Activated T-cell treated with anti-CD3 and anti-CD28 coated beads, Interleukin-2, amount 50 U/mL, for 24 hours (primary cell): ENCODE results near the gene RBBP9.

Experiments
- DNase-seq: peaks from one replicate; pipeline ENCODE4 v3.0.0-alpha.2; 2020
- H3K27ac Mint-ChIP-seq: 2 replicates; pipeline ENCODE4 v1.8.0; 2020; ENCODE audit warnings: mild to moderate bottlenecking, mixed read lengths
- H3K27me3 Mint-ChIP-seq: 2 replicates; pipeline ENCODE4 v1.8.0; 2020; ENCODE audit warnings: mixed read lengths
- H3K36me3 Mint-ChIP-seq: 2 replicates; pipeline ENCODE4 v1.8.0; 2020; ENCODE audit warnings: low read depth, mixed read lengths
- H3K4me1 Mint-ChIP-seq: 2 replicates; pipeline ENCODE4 v1.8.0; 2020; ENCODE audit warnings: low read depth, mixed read lengths
- H3K4me3 Mint-ChIP-seq: 2 replicates; pipeline ENCODE4 v1.8.0; 2020; ENCODE audit warnings: mild to moderate bottlenecking, moderate library complexity, mixed read lengths
- H3K9me3 Mint-ChIP-seq: 2 replicates; pipeline ENCODE4 v1.8.0; 2020; ENCODE audit warnings: mixed read lengths

RBBP9 gene

DNA sequence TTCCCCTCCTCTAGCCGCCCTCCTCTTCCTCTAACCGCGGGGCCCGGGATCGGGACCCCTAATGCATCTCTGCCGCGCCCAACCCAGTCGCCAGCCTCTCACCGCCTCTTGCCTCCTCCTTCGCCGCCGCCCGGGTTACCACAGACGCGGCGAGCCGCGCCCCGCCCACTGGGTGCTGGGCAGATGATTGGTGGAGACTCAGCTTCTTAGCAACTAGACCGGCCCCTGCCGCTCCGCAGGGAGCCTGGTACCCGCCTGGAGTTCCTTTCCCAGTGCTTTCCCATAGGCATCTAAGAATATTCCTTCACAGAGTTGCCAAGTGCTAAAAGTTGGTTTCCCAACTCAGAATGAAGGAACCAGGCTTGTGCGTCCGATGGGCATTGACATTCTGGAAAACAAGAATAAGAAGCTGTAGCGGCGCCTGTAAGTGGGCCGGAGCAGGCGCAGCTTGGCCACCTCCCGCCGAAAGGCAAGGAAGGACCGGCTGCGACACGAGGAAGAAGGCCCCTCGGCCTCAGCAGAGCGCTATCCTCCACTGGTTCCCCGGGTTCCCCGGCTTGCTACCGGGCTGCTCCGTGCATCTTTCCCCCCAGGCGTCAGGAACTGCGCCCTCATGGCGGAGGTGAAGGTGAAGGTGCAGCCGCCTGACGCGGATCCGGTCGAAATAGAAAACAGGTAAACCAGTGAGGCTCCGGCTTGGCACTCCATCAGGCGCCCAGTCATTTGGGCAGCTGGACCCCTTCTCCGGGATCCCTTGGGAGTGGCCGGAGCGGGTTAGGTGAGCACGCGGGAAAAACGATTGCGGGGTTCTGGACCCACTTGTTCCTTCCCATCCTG is 29.9 kb downstream of the RBBP9 start, which contains the start of the genes DZANK1 and POLR3F:
Gene DZANK1 (minus strand): TSS at position 137 of the 837 bp plus-strand sequence. CDS start 1,672 bp downstream, outside the sequence.
Gene POLR3F (plus strand): TSS at position 497 of the 837 bp plus-strand sequence. CDS start 117 bp downstream, at position 614.
- Mint-ChIP-seq H3K9me3 (no peaks in the 10 kb centered on the region), H3K4me3 (peak within 1 kb of the TSS; percentile 98), H3K27ac (peak within 1 kb of the TSS; percentile 96), H3K4me1 (peaks cover 34% of the 10 kb centered on the region), H3K36me3 (peaks cover 46% of the 10 kb centered on the region), H3K27me3 (no peaks in the 10 kb centered on the region)
- peak; percentile 94 for DNase-seq

DNA sequence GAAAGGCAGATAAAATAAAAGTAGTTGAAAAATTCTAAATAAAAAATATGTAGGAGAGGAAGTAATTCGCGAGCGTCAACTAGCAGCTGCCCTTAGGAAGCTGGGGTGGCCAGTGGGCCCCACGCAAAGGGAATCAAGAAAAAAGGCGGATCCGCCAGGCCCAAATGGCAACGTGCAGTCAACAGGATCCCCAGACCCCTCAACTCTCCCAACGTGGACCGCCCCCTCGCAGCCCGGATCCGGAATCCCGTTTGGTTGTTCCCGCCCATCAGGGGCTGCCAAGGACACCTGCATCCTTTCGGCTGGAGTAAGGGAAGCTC is 30.5 kb downstream of the RBBP9 start:
- peaks cover 40% of the 10 kb centered on the region for H3K36me3 Mint-ChIP-seq
- H3K4me1 Mint-ChIP-seq, result peaks cover 34% of the 10 kb centered on the region
- H3K9me3 Mint-ChIP-seq, result no peaks in the 10 kb centered on the region
- H3K4me3 Mint-ChIP-seq, result peak overlapping the region; percentile 98
- H3K27me3 Mint-ChIP-seq, result no peaks in the 10 kb centered on the region
- DNase-seq, result no peak
- H3K27ac Mint-ChIP-seq, result peak overlapping the region; percentile 96

DNA sequence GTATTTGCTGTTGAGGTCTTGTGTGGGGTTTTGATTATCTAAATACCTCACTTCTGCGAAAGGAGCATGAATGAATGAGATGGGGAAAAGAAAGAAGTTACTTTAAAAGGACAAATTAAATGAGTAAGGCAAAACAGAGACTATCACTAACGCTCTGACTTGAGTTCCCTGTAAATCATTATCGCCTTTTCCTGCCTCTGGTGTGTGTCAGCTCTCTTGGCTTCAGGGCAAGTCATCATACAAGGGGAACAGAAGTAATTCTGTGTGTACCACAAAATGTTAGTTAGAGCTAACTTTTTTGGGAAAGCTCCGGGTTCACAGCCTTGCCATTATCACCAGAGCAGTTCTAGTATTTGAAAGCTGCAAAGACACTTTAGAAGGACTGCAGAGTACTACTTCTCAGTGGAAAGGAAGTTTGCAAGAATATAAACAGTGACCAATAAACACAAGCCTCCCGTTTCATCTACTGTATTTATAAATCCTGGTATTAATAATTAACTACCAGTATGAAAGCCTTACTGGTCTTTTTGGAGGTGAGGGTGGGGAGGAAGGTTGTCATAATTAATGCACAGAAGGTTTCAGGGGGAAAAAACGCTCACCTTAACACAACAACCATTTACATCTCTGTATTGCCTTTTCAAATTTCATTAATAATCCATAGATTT is 31.4 kb downstream of the RBBP9 start:
- Mint-ChIP-seq H3K27me3 (no peaks in the 10 kb centered on the region), H3K36me3 (peaks cover 31% of the 10 kb centered on the region), H3K4me3 (peak overlapping the region; percentile 98), H3K9me3 (no peaks in the 10 kb centered on the region), H3K27ac (peak overlapping the region; percentile 44), H3K4me1 (peaks cover 34% of the 10 kb centered on the region)
- DNase-seq, result no peak

DNA sequence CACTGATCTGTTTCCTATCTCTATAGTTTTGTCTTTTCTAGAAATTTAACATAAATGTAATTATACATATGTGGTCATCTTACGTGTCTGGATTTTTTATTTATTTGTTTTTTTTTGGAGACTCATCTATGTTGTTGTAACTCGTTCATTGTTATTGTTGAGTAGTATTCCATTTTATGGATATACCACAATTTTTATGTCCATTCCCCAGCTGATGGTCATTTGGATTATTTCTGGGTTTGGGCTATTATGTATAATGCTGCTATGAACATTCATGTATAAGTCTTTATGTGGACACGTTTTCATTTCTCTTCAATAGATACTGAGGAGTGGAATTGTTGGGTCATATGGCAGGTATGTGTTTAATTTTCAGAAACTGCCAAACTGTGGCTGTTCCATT is 40.4 kb downstream of the RBBP9 start:
- H3K9me3 Mint-ChIP-seq, result peaks cover 5% of the 10 kb centered on the region
- peaks cover 1% of the 10 kb centered on the region for H3K36me3 Mint-ChIP-seq
- H3K4me3 Mint-ChIP-seq, result no peak overlapping the region
- no peak overlapping the region for H3K27ac Mint-ChIP-seq
- H3K27me3 Mint-ChIP-seq, result no peaks in the 10 kb centered on the region
- no peaks in the 10 kb centered on the region for H3K4me1 Mint-ChIP-seq
- no peak for DNase-seq

DNA sequence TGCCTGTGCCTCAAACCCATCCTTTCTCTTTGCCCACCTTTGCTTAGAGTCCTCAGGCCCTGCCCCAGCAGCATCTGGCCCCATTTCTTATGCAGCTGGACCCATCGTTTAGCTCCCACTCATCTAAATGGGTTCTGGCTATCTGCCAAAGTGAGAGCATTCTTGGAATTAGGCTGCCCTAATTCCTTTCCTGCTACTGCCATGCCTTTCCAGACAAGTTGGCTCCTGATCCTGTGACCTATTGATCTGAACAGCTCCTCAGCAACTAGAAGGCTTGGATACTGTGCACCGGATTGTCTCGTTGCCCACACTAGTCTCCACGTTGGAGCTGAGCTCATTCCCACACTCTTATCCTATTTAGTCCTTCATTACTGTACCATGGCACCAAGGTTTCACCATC is 53.1 kb downstream of the RBBP9 start:
- no peaks in the 10 kb centered on the region for H3K4me1 Mint-ChIP-seq
- H3K27me3 Mint-ChIP-seq, result no peaks in the 10 kb centered on the region
- H3K9me3 Mint-ChIP-seq, result no peaks in the 10 kb centered on the region
- no peak for DNase-seq
- H3K36me3 Mint-ChIP-seq, result peaks cover 3% of the 10 kb centered on the region
- no peak overlapping the region for H3K4me3 Mint-ChIP-seq
- H3K27ac Mint-ChIP-seq, result no peak overlapping the region

DNA sequence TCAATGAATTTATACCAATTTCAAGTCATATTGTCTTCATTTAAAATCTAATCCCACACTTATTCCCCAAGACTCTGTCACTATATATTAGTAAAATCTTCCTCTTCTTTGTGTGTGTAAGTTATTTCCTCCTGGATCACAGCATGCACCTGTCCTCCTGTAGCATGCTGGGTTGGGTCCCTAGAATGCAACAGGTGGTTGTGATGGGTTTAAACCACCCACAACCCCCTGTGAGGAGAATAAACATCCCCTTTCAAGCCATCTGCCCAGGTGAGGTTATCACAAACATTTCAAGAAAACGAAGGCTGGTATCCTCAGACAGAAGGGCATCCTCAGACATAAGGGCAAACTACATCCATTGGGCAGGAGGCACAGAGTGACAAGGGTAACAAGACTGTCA is 56.6 kb downstream of the RBBP9 start:
- Mint-ChIP-seq H3K4me3 (no peak overlapping the region), H3K9me3 (no peaks in the 10 kb centered on the region), H3K27me3 (no peaks in the 10 kb centered on the region), H3K27ac (no peak overlapping the region), H3K36me3 (no peaks in the 10 kb centered on the region), H3K4me1 (no peaks in the 10 kb centered on the region)
- no peak for DNase-seq

DNA sequence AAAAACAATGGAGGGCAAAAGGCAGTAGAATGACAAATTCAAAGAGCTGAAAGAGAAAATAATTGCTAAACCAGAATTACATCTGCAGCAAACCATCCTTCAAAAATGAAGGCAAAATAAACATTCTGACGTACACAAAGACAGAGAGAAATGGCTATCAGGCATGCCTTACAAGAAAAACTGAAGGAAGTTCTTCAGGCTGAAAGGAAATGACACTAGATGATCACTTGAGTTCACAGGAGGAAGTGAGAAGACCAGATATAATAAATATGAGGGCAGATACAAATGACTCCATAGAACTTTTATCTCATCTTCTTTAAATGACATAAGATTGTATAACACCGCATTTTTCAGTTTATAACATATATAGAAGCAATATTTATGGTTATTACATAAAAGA is 60.2 kb downstream of the RBBP9 start:
- Mint-ChIP-seq H3K27me3 (no peaks in the 10 kb centered on the region), H3K36me3 (no peaks in the 10 kb centered on the region), H3K27ac (no peak overlapping the region), H3K4me3 (no peak overlapping the region), H3K4me1 (no peaks in the 10 kb centered on the region), H3K9me3 (no peaks in the 10 kb centered on the region)
- no peak for DNase-seq
